ENCODE results near the gene NUCKS1.

The NUCKS1 gene

GRCh38 chr1:205769641-205770365 is 19.8 kb upstream of the NUCKS1 start:
- no peak for DNase-seq (ENCODE audit: low spot score)
- TF ChIP-seq, protein P1, sequence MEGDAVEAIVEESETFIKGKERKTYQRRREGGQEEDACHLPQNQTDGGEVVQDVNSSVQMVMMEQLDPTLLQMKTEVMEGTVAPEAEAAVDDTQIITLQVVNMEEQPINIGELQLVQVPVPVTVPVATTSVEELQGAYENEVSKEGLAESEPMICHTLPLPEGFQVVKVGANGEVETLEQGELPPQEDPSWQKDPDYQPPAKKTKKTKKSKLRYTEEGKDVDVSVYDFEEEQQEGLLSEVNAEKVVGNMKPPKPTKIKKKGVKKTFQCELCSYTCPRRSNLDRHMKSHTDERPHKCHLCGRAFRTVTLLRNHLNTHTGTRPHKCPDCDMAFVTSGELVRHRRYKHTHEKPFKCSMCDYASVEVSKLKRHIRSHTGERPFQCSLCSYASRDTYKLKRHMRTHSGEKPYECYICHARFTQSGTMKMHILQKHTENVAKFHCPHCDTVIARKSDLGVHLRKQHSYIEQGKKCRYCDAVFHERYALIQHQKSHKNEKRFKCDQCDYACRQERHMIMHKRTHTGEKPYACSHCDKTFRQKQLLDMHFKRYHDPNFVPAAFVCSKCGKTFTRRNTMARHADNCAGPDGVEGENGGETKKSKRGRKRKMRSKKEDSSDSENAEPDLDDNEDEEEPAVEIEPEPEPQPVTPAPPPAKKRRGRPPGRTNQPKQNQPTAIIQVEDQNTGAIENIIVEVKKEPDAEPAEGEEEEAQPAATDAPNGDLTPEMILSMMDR (IDR thresholded peaks at IDR 0.05; ENCODE audit: extremely low read depth, missing control alignments), result no peak

- DNase-seq (ENCODE audit: low spot score), result no peak
Measured at GRCh38 chr1:205767248-205767647, 17.3 kb upstream of the NUCKS1 start.

DNA sequence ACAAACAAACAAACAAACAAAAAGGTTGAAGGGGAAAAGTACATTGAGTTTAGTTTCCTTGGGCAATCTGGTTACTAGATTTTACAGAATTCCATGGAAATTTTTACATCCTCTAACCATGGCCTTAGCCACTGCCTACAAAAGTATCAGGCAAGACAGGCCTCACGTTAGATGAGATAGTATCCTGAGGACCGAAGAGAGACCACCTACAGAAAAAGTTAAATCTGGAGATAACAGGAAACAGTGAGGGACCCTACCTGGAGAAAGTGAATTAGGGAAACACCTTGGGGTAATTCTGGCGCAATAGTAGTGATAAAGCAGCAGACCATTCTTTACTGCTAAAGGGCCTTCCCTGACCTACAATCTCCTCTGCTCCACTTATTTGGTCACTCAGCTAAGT is 16.6 kb upstream of the NUCKS1 start:
- TF ChIP-seq, protein P1 (IDR thresholded peaks at IDR 0.05; ENCODE audit: extremely low read depth, missing control alignments), result no peak
- no peak for DNase-seq (ENCODE audit: low spot score)

More at GRCh38 chr1:205767248-205767647, 17.3 kb upstream of the NUCKS1 start:
- TF ChIP-seq, protein P1 (IDR thresholded peaks at IDR 0.05; ENCODE audit: extremely low read depth, missing control alignments), result no peak

DNA sequence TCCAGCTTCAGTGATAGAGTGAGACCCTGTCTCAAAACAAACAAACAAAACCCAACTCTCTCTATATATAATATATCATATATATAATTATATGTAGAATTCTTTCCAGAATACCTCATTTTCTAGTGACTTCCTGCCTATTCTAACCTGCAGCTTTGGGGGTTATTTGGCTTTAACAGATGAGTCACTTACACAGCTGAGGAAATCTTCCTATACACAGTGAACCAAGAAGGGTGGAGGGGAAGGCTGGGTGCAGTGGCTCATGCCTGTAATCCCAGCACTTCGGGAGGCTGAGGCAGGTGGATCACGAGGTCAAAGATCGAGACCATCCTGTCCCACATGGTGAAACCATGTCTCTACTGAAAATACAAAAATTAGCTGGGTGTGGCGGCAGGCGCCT is 16.1 kb upstream of the NUCKS1 start:
- no peak for DNase-seq (ENCODE audit: low spot score)
- TF ChIP-seq, protein P1 (IDR thresholded peaks at IDR 0.05; ENCODE audit: extremely low read depth, missing control alignments), result no peak

DNA sequence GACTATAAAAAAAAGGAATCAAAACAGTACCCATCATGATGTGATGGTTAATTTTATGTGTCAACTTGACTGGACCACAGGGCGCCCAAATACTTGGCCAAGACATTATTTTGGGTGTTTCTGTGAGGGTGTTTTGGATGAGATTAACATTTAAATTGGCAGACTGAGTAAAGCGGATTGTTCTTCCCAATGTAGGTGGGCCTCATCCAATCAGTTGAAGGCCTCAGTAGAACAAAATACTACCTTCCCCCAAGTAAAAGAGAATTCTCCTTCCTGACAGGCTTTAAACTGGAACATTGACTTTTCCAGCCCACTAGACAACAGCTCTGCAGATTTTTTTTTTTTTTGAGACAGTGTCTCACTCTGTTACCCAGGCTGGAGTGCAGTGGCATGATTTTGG is 14.6 kb upstream of the NUCKS1 start:
- TF ChIP-seq, protein P1 (IDR thresholded peaks at IDR 0.05; ENCODE audit: extremely low read depth, missing control alignments), result no peak

DNA sequence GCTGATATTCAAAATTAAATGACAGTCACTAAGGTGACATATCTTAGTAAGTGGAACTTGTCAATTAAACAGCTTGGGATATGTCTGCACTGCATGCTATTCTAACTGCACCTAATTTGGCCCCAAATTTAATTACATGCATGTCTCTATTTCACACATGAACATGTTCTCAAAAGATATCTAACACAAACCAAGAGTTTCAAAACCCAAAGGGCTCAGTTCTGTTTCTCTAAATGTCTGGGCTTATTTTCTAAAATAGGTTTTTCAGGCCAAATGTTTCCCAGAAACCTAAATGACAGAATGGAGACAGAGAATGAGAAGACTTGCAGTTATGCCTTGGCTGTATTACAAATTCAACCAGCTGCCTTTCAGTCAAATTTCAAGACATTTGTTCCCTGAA is 14.0 kb upstream of the NUCKS1 start:
- no peak for DNase-seq (ENCODE audit: low spot score)
- TF ChIP-seq, protein P1 (IDR thresholded peaks at IDR 0.05; ENCODE audit: extremely low read depth, missing control alignments), result no peak

More for the DNA sequence above, 14.6 kb upstream of the NUCKS1 start:
- no peak for DNase-seq (ENCODE audit: low spot score)

- TF ChIP-seq, protein P1 (IDR thresholded peaks at IDR 0.05; ENCODE audit: extremely low read depth, missing control alignments), result no peak
- no peak for DNase-seq (ENCODE audit: low spot score)
Measured at GRCh38 chr1:205760606-205761005, 10.6 kb upstream of the NUCKS1 start.

Measured in GM20000 (cell line).